Stimulated activated CD4-positive, alpha-beta T cell treated with anti-CD3 and anti-CD28 coated beads, Interleukin-2, amount 100 ng/mL, for 24 hours (primary cell): ENCODE data around the gene KLHDC2.
"Not testable (repeated sequence)": the region's sequence is repeated elsewhere in the genome, so short reads cannot be mapped to it uniquely, and the experiment has no call there.

Source experiments
- DNase-seq, 2 donors: peaks; one replicate each; pipeline ENCODE4 v3.0.0-alpha.2; 2020

The KLHDC2 gene

DNA sequence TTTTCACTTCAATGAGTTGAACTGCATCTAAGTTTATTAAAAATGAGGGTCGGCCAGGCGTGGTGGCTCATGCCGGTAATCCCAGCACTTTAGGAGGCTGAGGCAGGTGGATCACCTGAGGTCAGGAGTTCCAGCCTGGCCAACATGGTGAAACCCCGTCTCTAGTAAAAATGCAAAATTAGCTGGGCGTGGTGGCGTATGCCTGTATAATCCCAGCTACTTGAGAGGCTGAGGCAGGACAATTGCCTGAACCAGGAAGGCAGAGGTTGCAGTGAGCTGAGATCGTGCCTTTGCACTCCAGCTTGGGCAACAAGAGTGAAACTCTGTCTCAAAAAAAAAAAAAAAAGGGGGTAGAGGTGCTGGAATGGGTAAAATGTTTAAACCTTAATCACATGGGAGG, 13.1 kb downstream of the KLHDC2 start:
- not testable (repeated sequence) for DNase-seq

DNA sequence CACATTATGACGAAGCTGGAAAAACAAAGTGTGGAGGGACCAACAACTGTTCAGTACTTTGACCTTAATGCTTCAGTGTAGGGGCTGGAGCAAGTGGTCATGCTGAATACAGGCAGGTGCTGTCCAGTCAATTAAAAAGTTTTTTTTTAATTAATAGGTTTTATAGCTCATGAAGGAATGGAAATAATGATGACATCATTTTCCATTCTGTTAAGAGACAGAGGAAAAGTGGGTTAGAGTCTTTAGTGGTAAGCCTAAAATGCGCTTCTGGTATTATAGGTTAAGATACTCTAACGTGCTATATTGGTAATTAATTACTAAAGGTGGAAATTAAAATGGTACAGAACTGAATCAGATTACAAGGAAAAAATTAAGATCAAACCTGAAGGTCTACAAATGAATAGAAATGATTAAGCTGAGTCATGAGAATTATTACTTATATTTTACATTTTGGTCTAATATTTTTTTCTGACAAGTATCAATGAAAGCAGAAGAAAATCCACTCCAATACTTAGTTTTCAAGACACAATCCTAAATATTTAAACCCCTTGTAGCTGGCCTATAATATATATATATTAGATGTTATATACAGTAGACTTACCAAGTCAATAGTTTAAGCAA, 15.6 kb downstream of the KLHDC2 start:
- no peak for DNase-seq

DNA sequence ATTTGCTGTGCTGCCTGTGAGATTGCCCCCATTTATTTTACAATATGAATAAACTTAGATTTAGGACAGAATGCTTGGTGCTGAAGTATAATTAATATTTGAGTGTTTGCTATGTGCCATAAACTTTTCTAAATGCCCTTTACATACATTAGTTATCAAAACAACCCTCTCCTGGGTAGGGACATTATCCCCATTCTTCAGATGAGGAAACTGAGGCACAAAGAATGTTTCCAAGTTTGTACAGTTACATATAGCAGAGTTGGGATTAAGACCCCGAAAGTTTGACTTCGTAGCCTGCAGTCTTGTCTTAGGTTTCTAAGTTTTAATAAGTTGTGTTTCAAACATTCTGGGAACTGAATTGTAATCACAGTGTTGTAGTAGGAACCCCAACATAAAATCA, 18.4 kb downstream of the KLHDC2 start:
- DNase-seq: no peak

DNA sequence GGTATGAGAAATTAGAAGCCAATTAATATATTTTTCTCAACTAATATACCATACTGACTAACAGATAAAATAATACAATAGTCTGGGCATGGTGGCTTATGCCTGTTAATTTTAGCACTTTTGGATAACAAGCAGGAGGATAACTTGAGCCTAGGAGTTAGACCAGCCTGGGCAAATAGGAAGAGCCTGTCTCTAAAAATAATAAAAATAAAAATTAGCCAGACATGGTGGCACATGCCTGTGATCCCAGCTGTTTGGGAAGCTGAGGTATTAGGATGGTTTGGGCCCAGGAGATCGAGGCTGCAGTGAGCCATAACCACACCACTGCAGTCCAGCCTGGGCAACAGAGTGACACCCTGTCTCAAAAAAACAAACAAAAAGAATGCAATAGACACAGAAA, 24.7 kb downstream of the KLHDC2 start:
- DNase-seq: no peak

DNA sequence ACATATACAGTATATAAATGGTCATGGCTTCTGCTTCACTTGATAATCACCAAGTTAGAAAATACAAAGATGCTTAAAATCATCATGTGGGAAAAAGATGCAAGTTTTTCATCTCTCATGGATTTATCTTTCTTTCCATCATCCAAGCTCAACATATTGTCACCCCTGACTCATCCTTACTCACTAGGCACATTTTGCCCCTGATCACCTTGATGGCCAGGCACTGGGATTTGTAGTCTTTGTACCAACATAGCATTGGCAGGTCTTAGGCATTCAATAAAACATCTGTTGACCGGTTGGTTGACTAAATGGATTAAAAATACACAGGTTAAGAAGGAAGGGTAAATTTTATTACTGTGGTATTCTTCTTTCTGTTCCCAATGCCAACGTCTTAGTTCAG, 28.1 kb downstream of the KLHDC2 start:
- DNase-seq: no peak

DNA sequence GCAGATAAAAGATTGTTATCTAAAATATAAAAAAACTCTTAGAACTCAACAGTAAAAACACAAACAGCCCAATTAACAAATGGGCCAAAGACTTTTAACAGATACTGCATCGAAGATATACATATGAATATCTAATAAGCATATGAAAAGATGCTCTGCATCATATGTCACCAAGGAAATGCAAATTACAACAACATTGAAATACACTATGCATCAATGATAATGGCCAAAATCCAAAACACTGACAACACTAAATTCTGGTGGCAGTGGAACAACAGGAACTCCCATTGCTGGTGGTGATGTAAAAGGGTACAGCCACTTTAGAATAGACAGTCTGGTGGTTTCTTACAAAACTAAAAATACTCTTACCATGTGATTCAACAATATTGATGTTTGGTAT, 40.8 kb downstream of the KLHDC2 start:
- DNase-seq: no peak

DNA sequence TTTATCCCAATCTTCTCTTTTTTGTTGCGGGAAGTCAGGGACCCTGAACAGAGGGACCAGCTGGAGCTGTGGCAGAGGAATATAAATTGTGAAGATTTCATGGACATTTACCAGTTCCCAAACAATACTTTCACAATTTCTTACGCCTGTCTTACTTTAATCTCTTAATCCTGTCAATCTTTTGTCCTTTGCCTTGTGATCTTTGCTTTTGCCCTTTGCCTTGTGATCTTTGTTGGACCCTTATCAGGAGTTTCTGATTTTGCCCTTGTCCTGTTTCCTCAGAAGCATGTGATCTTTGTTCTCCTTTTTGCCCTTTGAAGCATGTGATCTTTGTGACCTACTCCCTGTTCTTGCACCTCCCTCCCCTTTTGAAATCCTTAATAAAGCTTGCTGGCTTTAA, 48.2 kb downstream of the KLHDC2 start:
- not testable (repeated sequence) for DNase-seq

DNA sequence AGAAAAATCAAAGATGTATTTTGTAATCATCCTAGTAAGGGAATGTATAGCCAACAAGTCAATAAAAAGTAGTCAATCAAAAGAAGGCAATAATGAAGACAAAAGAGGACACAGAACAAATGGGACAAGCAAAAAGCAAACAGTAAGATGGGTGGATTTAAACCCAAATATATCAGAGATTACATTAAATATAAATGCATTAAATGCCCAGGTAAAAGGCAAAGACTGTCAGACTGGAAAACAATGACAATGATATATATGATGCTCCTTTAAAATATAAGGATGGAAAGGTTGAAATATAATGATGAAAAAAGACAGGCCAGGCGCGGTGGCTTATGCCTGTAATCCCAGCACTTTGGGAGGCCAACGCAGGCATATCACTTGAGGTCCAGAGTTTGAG, 48.9 kb downstream of the KLHDC2 start:
- no peak for DNase-seq

DNA sequence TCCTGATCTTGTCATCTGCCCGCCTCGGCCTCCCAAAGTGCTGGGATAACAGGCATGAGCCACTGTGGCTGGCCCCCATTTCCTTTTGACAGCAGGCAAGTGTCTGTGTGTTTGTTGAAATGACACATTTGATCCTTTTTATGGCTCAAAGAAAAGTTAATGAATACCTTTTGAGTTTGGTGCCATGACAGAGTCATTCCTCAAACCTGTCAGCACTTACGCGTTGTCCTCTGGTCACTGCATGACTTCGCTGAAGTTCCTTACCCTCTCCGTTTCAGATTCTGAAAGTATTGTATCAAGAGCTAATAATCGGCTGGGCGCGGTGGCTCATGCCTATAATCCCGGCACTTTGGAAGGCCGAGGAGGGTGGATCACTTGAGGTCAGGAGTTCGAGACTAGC, 52.2 kb downstream of the KLHDC2 start:
- DNase-seq: no peak

DNA sequence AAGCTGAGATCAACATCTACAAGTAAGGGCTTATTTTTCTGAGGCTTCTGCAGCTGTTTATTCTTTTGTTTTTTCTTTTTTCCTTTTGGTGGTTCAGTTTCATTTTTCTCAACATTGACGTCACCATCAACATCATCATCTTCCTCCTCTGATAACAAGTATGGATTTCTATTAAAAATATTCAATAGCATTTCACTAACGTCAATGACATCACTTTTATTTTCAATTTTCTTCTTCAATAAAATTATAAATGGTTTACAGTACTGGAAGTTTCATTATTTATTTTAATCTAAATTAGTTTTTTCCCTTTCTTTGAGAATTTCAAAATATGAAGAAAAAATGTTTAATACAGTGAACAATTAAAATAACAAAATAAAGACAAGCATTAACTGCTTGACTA, 60.7 kb downstream of the KLHDC2 start:
- DNase-seq: no peak
